HG03457 (cell line): ENCODE results near the gene GPR35.
"Not testable (repeated sequence)": the region's sequence is repeated elsewhere in the genome, so short reads cannot be mapped to it uniquely, and the experiment has no call there.

Source experiments
- ATAC-seq: cut with Tn5 transposase; IDR thresholded peaks from one replicate; pipeline ENCODE4 v1.9.1; 2021; ENCODE audit warnings: moderate number of reproducible peaks; ENCODE audit not compliant: unreplicated experiment

GPR35 gene

DNA sequence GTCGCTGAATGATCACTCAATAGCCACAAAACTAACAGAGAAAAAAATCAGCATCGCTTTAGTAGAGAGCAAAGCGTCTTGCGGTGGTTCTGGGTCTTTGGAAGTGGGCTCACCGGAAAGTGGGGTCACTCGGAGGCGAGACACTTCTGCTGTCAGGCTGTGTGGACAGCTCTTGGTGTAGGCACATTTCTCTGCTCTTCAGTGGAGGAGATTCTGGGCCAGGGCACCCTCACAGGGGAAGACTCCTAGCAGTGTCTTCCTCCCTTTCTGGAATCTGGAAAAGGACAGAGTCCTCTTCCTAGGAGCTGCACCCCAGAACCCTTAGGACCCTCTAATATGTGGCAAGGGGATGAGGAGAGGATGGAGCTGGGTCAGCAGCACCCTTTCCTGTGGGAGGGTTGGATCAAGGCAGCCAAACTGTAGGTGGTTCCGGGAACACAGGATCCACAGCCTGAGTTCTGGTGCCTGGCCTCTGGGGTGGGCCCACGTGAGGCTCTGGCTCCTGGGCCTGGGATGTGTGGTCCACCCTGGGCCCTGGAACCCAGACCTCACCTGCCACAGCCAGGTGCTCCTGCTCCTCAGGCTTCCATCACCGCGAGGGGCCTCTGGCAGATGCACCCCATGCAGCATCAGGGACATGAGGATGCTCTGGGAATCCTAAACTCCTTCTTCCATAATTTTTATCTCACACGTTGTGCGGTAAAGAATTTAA is 25.1 kb downstream of the GPR35 start:
- ATAC-seq = no peak

GRCh38 chr2:240651185-240651584 is 25.9 kb downstream of the GPR35 start:
- no peak for ATAC-seq

DNA sequence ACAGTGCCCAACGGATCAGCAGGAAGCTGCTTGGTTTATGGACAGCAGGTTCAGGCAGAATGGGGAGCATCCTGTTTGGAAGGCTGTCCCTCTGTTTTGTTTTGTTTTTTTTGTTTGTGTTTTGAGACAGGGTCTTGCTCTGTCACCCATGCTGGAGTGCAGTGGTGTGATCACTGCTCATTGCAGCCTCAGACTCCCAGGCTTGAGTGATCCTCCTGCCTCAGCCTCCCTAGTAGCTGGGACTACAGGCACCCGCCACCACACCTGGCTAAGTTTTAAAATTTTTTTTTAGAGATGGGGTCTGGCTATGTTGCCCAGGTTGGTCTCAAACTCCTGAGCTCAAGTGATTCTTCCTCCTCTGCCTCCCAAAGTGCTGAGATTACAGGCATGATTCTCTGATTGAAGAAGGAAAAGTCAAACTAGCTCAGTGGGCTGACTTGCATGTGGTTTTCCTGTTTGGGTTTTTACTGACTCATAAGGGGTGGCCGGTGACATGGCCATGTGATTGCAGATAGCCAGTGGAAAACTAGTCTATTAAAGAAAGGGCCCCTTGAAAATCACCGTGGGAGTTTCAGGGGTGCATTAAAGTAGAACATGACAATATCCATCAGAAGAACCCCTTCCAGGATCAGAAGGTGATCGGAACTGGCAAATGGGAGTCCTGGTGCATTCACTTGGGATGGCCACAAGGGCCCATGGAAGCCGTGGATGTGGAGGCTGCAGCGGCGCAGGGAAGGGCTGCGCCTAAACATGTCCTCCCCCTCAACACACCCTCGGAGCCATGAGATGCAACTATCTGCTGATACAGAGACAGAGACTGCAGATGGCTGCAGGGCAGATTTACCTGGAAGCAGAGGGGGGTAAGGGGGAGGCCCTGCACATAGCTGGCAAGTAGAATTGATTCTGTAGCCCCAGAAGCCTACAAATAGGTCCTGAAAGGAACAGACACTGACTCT is 30.9 kb downstream of the GPR35 start:
- ATAC-seq = no peak

- not testable (repeated sequence) for ATAC-seq
Measured at GRCh38 chr2:240659883-240660282, 34.6 kb downstream of the GPR35 start.

DNA sequence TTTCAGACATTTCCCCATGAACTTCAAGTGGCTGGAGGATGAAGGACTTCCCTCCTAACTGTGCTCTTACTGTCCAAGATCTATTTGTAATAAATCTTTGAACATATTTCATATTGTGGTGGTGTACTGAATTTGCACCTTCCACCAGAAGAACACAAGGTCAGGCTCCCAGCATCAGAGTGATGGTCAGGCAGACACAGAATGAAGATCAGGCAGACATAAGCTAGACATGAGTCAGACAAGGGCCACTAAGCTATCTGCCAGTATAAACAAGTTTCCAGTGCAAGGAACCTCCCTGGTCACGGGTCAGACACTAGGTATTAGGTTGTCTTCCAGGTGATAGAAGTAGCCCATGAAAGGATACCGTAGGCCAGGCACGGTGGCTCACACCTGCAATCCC is 37.4 kb downstream of the GPR35 start:
- ATAC-seq = no peak

DNA sequence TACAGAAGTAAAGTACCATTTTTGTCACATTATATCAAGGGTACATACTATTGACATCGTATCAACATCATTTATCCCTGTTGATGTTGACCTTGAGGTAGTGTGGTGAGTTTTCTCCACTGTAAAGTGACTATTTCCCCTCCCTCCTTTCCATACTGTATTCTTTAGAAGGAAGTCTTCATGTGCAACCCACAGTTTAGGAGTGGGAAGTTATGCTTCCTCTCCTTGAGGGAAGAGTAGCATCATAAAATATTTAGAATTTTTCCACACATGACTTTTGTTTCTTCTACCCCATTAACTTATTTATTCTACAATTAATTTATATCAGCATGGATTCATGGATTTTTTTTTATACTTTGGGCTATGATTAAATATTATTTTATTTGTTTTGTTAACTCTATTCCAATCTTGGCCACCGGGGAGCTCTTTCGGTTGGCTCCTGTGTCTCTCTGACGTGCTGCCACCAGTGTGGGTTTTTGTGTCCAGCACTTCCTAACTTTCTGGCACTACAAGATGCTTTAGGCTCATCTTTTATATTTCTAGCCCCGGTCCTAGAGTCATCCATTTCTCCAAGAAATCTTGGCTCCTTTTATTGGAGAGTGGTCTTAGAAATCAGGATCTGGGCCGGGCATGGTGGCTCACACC is 38.4 kb downstream of the GPR35 start:
- no peak for ATAC-seq

DNA sequence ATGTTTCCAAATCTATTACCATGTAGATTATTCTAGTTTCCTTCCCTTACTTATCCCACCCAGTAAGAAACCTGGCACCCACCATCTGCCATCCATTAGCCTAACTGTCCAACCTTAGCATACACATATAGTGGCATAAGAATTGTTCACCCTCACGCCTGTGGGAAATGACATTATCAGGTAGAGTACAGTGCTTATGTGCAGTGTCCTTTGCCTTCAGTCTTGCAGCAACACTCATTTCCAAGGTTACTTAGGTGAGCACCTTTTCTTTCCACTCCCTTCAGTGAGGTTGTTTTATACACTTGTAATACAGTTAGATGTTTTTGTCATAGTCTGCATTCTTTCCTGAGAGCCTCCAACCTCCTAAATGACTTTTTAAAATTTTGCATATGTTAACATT is 39.3 kb downstream of the GPR35 start:
- no peak for ATAC-seq

DNA sequence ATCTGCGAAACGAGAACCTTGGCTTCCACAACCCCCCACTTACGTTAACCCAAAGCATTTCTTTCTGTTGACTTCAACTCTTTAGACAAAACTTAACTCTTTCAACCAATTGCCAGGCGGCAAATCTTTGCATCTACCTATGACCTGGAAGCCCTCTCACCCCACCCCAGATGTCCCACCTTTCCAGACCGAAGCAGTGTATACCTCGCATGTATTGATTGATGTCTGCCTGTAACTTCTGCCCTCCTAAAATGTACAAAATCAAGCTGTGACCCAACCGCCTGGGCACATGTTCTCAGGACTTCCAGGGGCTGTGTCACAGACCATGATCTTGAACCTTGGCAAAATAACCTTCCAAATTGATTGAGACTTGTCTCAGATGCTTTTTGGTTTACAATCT is 45.1 kb downstream of the GPR35 start:
- no peak for ATAC-seq

DNA sequence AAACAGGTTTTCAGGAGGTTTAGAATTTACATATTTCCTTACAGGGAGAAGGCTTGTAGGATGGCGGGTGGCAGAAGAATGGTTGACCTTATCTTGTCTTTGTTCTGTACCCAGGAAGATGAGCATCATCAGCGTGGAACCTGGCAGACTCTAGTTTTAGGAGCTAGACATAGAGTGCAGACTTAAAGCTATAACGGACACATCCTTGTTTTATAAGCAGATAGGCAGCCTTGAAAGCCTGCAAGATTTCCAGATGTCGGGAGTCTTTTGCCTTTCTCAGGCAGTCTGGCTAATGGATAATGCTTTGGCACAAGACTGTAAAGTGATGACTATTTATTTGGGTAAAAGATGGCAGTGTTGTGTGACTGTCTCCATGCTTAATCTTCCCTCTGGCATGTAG is 45.7 kb downstream of the GPR35 start:
- ATAC-seq = no peak

- no peak for ATAC-seq
Measured at GRCh38 chr2:240672076-240672700, 46.9 kb downstream of the GPR35 start.

DNA sequence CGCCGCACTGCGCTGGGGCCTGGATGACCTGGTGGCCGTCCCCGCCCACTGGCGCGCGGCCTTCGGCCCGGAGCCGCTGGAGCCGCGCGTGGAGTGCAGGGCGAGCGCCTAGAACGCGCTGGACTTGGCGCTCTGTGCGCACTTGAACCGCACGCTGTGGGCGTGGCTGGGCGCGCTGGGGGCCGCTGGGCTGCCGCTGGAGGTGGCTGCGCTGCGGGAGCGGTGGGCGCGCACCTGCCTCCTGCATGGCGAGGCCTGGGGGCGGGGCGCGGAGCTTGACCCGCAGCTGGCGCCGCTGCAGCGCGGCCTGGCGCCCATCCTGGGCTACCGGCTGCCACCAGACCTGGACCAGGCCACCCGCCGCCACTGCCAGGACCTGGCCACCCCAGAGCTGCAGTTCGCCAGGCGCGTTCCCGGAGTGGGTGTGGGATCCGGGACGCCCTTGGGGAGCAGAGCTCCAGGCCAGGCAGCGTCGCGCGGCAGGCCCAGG is 47.5 kb downstream of the GPR35 start:
- ATAC-seq = no peak

DNA sequence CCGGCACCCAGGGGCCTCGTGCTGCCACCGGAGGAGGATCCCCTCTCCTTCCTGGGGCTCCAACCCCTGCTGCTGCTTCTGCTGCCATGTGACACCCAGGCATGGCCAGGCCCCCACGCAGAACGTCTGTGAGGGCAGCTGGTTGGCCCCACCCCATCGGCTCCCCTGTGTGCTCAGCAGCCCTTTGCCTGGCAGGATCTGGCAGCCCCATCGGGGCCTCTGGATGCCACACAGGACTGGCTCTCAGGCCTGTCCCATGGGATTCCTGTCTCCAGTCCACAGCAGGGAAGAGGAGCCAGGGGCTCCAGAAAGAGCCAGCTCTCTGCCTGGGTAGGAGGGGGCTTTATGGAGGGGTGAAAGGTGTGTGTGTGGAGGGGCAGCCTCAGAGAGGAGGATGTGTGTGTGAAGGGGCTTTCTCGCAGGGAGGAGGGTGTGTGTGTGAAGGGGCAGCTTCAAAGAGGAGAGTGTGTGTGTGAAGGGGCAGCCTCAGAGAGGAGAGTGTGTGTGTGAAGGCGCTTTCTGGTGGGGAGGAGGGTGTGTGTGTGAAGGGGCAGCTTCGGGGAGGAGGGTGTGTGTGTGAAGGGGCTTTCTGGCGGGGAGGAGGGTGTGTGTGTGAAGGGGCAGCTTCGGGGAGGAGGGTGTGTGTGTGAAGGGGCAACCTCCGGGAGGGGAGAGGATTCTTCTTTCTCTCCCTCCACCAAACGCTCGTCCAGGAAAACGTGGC is 49.3 kb downstream of the GPR35 start:
- not testable (repeated sequence) for ATAC-seq

DNA sequence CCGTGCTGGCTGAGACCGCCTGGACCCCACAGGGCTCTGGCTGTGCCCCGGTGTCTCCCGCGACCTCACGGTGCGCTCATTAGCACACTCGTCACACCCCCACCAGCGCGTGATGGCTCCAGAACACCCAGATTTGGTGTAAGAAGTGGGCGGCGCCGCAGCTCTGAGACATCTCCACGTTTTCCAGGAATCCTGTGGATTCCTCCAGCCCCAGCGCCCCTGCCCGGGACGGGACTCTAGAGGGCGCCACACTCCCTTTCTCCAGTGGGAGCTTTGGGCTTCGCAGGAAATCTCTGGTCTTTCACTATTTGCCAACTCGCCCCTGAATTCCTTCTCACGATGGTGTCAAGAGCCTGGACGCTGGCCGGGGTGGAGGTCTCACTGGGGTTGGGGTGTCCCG is 50.1 kb downstream of the GPR35 start:
- ATAC-seq = not testable (repeated sequence)

GRCh38 chr2:240678043-240678442 is 52.8 kb downstream of the GPR35 start:
- ATAC-seq = not testable (repeated sequence)

- ATAC-seq = not testable (repeated sequence)
Measured at GRCh38 chr2:240678909-240679308, 53.6 kb downstream of the GPR35 start.

- not testable (repeated sequence) for ATAC-seq
Measured at GRCh38 chr2:240680185-240680584, 54.9 kb downstream of the GPR35 start.
